Measurements from ENCODE around the gene ACTMAP.

- TF ChIP-seq POLR2A (IDR thresholded peaks at IDR 0.05) (no peak), CTCF (IDR thresholded peaks at IDR 0.05 in 4 of 5, conservative IDR thresholded peaks at IDR 0.05 in 1 of 5) (no peak)
These were observed 24.0 kb downstream of the ACTMAP start for GRCh38 chr19:40726279-40726678.

Measured in gastrocnemius medialis (tissue), 4 donors.